Hepatocyte (in vitro differentiated cells): Measurements from ENCODE around the gene SNAP25.

Experiments used
- EZH2 ChIP-seq: fragments of 200-600 bp; sonication (generic); IDR thresholded peaks from 2 replicates; pipeline ENCODE4 v1.6.1; 2016; ENCODE audit warnings: antibody characterized with exemption, mild to moderate bottlenecking, borderline replicate concordance
- EZH2phosphoT487 ChIP-seq: fragments of 200-600 bp; sonication (generic); IDR thresholded peaks from one replicate; pipeline ENCODE4 v1.6.1; 2018; ENCODE audit warnings: antibody characterized with exemption, mild to moderate bottlenecking, low read depth, moderate library complexity; ENCODE audit not compliant: unreplicated experiment, severe bottlenecking
- TF ChIP-seq, protein P1 (sequence below): fragments of 200-600 bp; sonication (generic); IDR thresholded peaks from 2 replicates; pipeline ENCODE4 v1.5.1; 2016; ENCODE audit warnings: antibody characterized with exemption, mild to moderate bottlenecking; ENCODE audit not compliant: poor library complexity

DNA sequence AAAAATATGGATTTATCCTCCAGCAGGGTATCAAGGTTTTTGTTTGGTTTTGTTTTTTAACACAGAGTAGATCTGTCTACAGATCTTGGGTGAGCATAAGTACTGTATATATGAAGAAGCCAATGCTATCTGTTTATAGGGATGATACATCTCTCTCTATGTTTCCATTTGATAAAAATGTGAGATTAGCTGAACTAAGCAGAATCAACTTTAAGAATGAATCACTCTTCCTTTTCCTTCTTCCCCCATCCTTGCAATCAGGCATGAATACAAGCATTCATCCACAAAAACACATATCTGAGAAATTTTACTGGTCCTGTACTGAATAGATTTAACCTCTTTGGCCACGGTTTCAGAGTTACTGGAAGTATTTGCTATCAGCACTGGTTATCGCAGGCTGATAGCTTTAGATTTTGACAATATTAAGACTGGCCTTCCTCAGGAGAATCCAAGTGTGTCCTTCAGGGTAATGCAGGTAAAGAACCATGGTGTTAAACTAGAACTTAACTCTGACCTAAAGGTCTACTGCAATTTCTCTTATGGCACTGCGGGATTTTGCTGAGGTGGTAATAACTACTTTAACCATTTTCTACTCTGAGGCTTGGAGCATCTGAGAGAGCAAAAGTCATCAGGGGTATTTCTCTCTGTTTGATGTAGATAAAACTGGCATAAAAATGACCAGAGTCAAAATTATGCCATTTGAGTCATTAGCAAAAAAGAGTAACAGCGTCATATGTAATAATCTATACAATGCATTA lies 1.5 kb downstream of the SNAP25 start:
- TF ChIP-seq, protein P1, sequence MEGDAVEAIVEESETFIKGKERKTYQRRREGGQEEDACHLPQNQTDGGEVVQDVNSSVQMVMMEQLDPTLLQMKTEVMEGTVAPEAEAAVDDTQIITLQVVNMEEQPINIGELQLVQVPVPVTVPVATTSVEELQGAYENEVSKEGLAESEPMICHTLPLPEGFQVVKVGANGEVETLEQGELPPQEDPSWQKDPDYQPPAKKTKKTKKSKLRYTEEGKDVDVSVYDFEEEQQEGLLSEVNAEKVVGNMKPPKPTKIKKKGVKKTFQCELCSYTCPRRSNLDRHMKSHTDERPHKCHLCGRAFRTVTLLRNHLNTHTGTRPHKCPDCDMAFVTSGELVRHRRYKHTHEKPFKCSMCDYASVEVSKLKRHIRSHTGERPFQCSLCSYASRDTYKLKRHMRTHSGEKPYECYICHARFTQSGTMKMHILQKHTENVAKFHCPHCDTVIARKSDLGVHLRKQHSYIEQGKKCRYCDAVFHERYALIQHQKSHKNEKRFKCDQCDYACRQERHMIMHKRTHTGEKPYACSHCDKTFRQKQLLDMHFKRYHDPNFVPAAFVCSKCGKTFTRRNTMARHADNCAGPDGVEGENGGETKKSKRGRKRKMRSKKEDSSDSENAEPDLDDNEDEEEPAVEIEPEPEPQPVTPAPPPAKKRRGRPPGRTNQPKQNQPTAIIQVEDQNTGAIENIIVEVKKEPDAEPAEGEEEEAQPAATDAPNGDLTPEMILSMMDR = no peak
- TF ChIP-seq EZH2phosphoT487 = no peak
- no peak for TF ChIP-seq EZH2
